ENCODE measurements around the gene TUBG1. TPM values are rescaled to one million over a fixed set of nuclear protein-coding genes. Genes with fewer than 3 reads are reported as not detected.

Gene TUBG1
- total and polyA plus RNA-seq, 9 of the 15 experiments (the other 6 are each of a cell fraction or from before 2014, with no cell fraction given) = 33.1 to 147 (median 66.0) TPM

GRCh38 chr17:42561897-42562387 is 47.5 kb upstream of the TUBG1 start, which contains the start of gene COASY (continued):
- peak in 1 of 2 experiments; percentile 95; a peak in 2 of 4 replicates for TF ChIP-seq MLLT1 (IDR thresholded peaks at IDR 0.05)
- TF ChIP-seq TSHZ1 (CRISPR knock-in tag; IDR thresholded peaks at IDR 0.05) = no peak
- TF ChIP-seq FOXM1 (IDR thresholded peaks at IDR 0.05; ENCODE audit: low read depth) = no peak
- TF ChIP-seq FOXM1 (CRISPR knock-in tag; IDR thresholded peaks at IDR 0.05; ENCODE audit: low read depth) = no peak
- no peak; the same call in 1 of the 2 replicates for TF ChIP-seq ZFX (CRISPR knock-in tag; IDR thresholded peaks at IDR 0.05)
- TF ChIP-seq KAT7 (CRISPR knock-in tag; IDR thresholded peaks at IDR 0.05; ENCODE audit: borderline replicate concordance) = no peak
- TF ChIP-seq TBP (optimal IDR thresholded peaks at IDR 0.05; ENCODE audit: low read depth, low read length) = peak; percentile 65
- no peak for TF ChIP-seq THRAP3 (IDR thresholded peaks at IDR 0.05; ENCODE audit: borderline replicate concordance)
- TF ChIP-seq RNF2 (IDR thresholded peaks at IDR 0.05) = peak; percentile 27; the same call in 1 of the 2 replicates
- TF ChIP-seq HMGXB4 (CRISPR knock-in tag; IDR thresholded peaks at IDR 0.05) = no peak
- TF ChIP-seq MYNN (IDR thresholded peaks at IDR 0.05) = no peak
- TF ChIP-seq MYNN (CRISPR knock-in tag; IDR thresholded peaks at IDR 0.05) = no peak
- TF ChIP-seq ELF4 (CRISPR knock-in tag; IDR thresholded peaks at IDR 0.05) = no peak
- no peak for TF ChIP-seq KHSRP (IDR thresholded peaks at IDR 0.05)
- no peak for TF ChIP-seq STAT5B (CRISPR knock-in tag; IDR thresholded peaks at IDR 0.05)
- TF ChIP-seq HOMEZ (CRISPR knock-in tag; IDR thresholded peaks at IDR 0.05) = no peak
- no peak for TF ChIP-seq ZBTB34 (CRISPR knock-in tag; IDR thresholded peaks at IDR 0.05)
- TF ChIP-seq XRCC4 (IDR thresholded peaks at IDR 0.05; ENCODE audit: extremely low read depth, insufficient read depth, insufficient read length) = no peak
